SK-N-SH (cell line): ENCODE measurements around the gene CDC42BPG.

Source experiments
- FOXM1 ChIP-seq: IDR thresholded peaks from 2 replicates; pipeline ENCODE4 v1.4.0; 2012; ENCODE audit warnings: low read depth, mild to moderate bottlenecking
- POLR2AphosphoS5 ChIP-seq: IDR thresholded peaks from 2 replicates; pipeline ENCODE4 v1.6.1; 2012; ENCODE audit warnings: low read depth, low read length
- RAD21 ChIP-seq: IDR thresholded peaks from 2 replicates; pipeline ENCODE4 v1.6.1; 2012; ENCODE audit warnings: mild to moderate bottlenecking, low read length
- SMC3 ChIP-seq: IDR thresholded peaks from 2 replicates; pipeline ENCODE4 v1.6.1; 2012; ENCODE audit warnings: low read depth, low read length, improper control_type of control experiment
- TAF1 ChIP-seq: IDR thresholded peaks from 2 replicates; pipeline ENCODE4 v1.6.1; 2012; ENCODE audit warnings: low read depth, mild to moderate bottlenecking, low read length, moderate library complexity, borderline replicate concordance
- TF ChIP-seq, protein P1 (sequence below): fragments of 200-600 bp; sonication (generic); IDR thresholded peaks from 2 replicates; pipeline ENCODE4 v1.6.1; 2017; ENCODE audit warnings: antibody characterized with exemption, mild to moderate bottlenecking, moderate library complexity
- TF ChIP-seq, protein P2 (sequence below): IDR thresholded peaks from 2 replicates; pipeline ENCODE4 v1.6.1; 2012; ENCODE audit warnings: mild to moderate bottlenecking, low read depth, low read length, moderate library complexity

DNA sequence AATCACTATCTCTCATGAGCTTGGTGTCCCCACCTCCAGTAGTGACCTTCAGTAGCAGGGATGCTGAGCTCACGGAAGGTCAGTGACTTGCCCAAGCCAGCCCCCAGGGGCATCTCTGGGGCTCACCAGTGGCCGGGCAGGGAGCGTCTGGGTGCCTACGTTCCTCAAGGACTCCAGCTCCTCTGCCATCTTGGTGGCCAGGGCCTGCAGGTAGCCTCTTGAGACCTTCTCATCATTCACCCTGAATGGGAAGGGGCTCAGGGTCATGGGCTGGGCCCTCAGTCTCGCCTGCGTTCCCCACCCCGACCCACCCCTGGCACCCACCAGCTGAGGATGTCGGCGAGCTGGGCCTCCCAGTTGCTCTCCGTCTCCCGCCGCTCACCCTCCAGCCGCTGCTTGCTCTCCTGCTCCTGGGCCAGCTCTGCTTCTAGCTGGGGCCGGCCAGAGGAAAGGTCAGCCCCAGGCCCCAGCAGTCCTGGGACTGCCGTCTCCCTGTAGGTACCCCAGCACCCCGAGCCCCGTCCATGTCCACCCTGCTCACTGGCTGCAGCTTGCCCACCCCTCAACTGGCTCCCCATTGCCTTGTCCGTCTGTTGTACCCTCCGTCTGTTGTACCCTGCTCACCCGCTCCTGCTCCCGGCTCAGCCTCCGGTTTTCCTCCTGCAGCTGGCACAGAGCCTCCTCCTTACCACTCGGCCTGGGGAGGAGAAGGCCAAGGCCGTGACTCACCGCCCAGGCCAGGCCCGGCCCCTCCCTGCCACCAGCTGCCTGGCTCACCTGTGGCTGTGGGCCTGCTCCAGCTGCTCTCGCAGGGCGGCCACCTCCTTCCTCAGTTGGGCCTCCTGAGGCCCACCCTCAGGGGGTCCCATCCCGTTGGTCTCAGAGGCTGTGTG lies 9.5 kb downstream of the CDC42BPG start:
- TF ChIP-seq, protein P1, sequence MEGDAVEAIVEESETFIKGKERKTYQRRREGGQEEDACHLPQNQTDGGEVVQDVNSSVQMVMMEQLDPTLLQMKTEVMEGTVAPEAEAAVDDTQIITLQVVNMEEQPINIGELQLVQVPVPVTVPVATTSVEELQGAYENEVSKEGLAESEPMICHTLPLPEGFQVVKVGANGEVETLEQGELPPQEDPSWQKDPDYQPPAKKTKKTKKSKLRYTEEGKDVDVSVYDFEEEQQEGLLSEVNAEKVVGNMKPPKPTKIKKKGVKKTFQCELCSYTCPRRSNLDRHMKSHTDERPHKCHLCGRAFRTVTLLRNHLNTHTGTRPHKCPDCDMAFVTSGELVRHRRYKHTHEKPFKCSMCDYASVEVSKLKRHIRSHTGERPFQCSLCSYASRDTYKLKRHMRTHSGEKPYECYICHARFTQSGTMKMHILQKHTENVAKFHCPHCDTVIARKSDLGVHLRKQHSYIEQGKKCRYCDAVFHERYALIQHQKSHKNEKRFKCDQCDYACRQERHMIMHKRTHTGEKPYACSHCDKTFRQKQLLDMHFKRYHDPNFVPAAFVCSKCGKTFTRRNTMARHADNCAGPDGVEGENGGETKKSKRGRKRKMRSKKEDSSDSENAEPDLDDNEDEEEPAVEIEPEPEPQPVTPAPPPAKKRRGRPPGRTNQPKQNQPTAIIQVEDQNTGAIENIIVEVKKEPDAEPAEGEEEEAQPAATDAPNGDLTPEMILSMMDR = no peak
- TF ChIP-seq, protein P2, sequence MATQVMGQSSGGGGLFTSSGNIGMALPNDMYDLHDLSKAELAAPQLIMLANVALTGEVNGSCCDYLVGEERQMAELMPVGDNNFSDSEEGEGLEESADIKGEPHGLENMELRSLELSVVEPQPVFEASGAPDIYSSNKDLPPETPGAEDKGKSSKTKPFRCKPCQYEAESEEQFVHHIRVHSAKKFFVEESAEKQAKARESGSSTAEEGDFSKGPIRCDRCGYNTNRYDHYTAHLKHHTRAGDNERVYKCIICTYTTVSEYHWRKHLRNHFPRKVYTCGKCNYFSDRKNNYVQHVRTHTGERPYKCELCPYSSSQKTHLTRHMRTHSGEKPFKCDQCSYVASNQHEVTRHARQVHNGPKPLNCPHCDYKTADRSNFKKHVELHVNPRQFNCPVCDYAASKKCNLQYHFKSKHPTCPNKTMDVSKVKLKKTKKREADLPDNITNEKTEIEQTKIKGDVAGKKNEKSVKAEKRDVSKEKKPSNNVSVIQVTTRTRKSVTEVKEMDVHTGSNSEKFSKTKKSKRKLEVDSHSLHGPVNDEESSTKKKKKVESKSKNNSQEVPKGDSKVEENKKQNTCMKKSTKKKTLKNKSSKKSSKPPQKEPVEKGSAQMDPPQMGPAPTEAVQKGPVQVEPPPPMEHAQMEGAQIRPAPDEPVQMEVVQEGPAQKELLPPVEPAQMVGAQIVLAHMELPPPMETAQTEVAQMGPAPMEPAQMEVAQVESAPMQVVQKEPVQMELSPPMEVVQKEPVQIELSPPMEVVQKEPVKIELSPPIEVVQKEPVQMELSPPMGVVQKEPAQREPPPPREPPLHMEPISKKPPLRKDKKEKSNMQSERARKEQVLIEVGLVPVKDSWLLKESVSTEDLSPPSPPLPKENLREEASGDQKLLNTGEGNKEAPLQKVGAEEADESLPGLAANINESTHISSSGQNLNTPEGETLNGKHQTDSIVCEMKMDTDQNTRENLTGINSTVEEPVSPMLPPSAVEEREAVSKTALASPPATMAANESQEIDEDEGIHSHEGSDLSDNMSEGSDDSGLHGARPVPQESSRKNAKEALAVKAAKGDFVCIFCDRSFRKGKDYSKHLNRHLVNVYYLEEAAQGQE = no peak
- TF ChIP-seq POLR2AphosphoS5 (no peak), SMC3 (no peak), RAD21 (no peak), FOXM1 (no peak), TAF1 (no peak)
